MCF 10A (cell line): ENCODE results near the gene RNPS1. TPM values are rescaled to one million over a fixed set of nuclear protein-coding genes. Genes with fewer than 3 reads are reported as not detected.

ENCODE experiments used
- BruUV-seq: library from RNA; stranded (reverse); fragments of 400-500 nt; replicated peaks from 2 replicates; lab custom pipeline; 2021; lab: Mats Ljungman, UMichigan
- CTCF ChIA-PET: fragments of 300-600 bp; sonication (Branson Sonifier 250); formaldehyde crosslinking; extraction: SDS; loops from one replicate; lab custom pipeline; 2021; ENCODE audit warnings: antibody characterized with exemption, inconsistent platforms; lab: Yijun Ruan, JAX
- POLR2A ChIA-PET: fragments of 300-600, 350-650 bp; sonication (Branson Sonifier 250); formaldehyde crosslinking; extraction: SDS; loops from one replicate; lab custom pipeline; 2020; ENCODE audit warnings: antibody characterized with exemption, inconsistent platforms; lab: Yijun Ruan, JAX
- DNase-seq: peaks from one replicate; pipeline ENCODE4 v3.0.0-alpha.2; 2018; ENCODE audit not compliant: unreplicated experiment
- H3K27ac Mint-ChIP-seq: one replicate; pipeline ENCODE4 v1.8.0; 2022; ENCODE audit warnings: mild to moderate bottlenecking, low read depth, mixed read lengths; ENCODE audit not compliant: unreplicated experiment
- H3K27me3 Mint-ChIP-seq: one replicate; pipeline ENCODE4 v1.8.0; 2022; ENCODE audit warnings: mixed read lengths; ENCODE audit not compliant: insufficient read depth, unreplicated experiment
- H3K36me3 Mint-ChIP-seq: one replicate; pipeline ENCODE4 v1.8.0; 2022; ENCODE audit warnings: mild to moderate bottlenecking, moderate library complexity, mixed read lengths; ENCODE audit not compliant: insufficient read depth, unreplicated experiment
- H3K4me1 Mint-ChIP-seq: one replicate; pipeline ENCODE4 v1.8.0; 2022; ENCODE audit warnings: mixed read lengths; ENCODE audit not compliant: insufficient read depth, unreplicated experiment
- H3K4me3 Mint-ChIP-seq: one replicate; pipeline ENCODE4 v1.8.0; 2022; ENCODE audit warnings: mild to moderate bottlenecking, moderate library complexity, mixed read lengths; ENCODE audit not compliant: unreplicated experiment
- H3K9me3 Mint-ChIP-seq: one replicate; pipeline ENCODE4 v1.8.0; 2022; ENCODE audit warnings: mixed read lengths; ENCODE audit not compliant: unreplicated experiment
- CTCF ChIP-seq: fragments of 200-600 bp; IDR thresholded peaks from one replicate; pipeline ENCODE4 v1.8.0; 2022; ENCODE audit warnings: antibody characterized with exemption, mild to moderate bottlenecking; ENCODE audit not compliant: unreplicated experiment
- intact Hi-C: fragments of 100-400 bp; cut with micrococcal nuclease; formaldehyde crosslinking; loops from 2 replicates; pipeline ENCODE4 v1.14.1; 2022
- total RNA-seq: library from RNA; stranded (reverse); gene quantifications from 2 replicates; pipeline ENCODE4 v1.2.3, GENCODE V29; 2022

RNPS1 gene
- total RNA-seq, 1 experiment from 2014 or later: 245 TPM

- H3K27me3 Mint-ChIP-seq: no peaks in the 10 kb centered on the region
- no peaks in the 10 kb centered on the region for H3K9me3 Mint-ChIP-seq
- intact Hi-C loops: no loop called here
- H3K27ac Mint-ChIP-seq: no peak overlapping the region
- ChIA-PET CTCF (no interaction called here), POLR2A (no interaction called here)
- H3K36me3 Mint-ChIP-seq: no peaks in the 10 kb centered on the region
- BruUV-seq: no TSS peak
- no peak for DNase-seq
- no peak for TF ChIP-seq CTCF
- H3K4me3 Mint-ChIP-seq: no peak overlapping the region
- H3K4me1 Mint-ChIP-seq: no peaks in the 10 kb centered on the region
Observed at GRCh38 chr16:2299915-2300192, 31.9 kb upstream of the RNPS1 start.

- H3K4me1 Mint-ChIP-seq: no peaks in the 10 kb centered on the region
- no peaks in the 10 kb centered on the region for H3K9me3 Mint-ChIP-seq
- H3K27ac Mint-ChIP-seq: no peak overlapping the region
Observed at GRCh38 chr16:2299121-2299914, 31.4 kb upstream of the RNPS1 start.

GRCh38 chr16:2298621-2299020 is 30.7 kb upstream of the RNPS1 start:
- Mint-ChIP-seq H3K27me3 (no peaks in the 10 kb centered on the region), H3K4me3 (no peak overlapping the region), H3K4me1 (no peaks in the 10 kb centered on the region), H3K36me3 (no peaks in the 10 kb centered on the region), H3K27ac (no peak overlapping the region), H3K9me3 (no peaks in the 10 kb centered on the region)
- DNase-seq: no peak
- intact Hi-C loops: no loop called here
- no TSS peak for BruUV-seq
- ChIA-PET CTCF (no interaction called here), POLR2A (no interaction called here)
- TF ChIP-seq CTCF: no peak

More at GRCh38 chr16:2299121-2299914, 31.4 kb upstream of the RNPS1 start:
- Mint-ChIP-seq H3K27me3 (no peaks in the 10 kb centered on the region), H3K4me3 (no peak overlapping the region), H3K36me3 (no peaks in the 10 kb centered on the region)
- ChIA-PET CTCF (no interaction called here), POLR2A (no interaction called here)
- no TSS peak for BruUV-seq
- no peak for DNase-seq
- no peak for TF ChIP-seq CTCF
- intact Hi-C loops: no loop called here

- Mint-ChIP-seq H3K27me3 (no peaks in the 10 kb centered on the region), H3K9me3 (no peaks in the 10 kb centered on the region), H3K4me3 (no peak overlapping the region), H3K36me3 (no peaks in the 10 kb centered on the region), H3K4me1 (no peaks in the 10 kb centered on the region), H3K27ac (no peak overlapping the region)
- intact Hi-C loops: no loop called here
- DNase-seq: no peak
- CTCF ChIA-PET: interaction anchor here (0.6 to 1.7 kb wide), 2 partner anchors 105 to 204 kb away, joined by 3 to 4 read pairs; no protein-coding TSS in a partner anchor
- TF ChIP-seq CTCF: no peak
- BruUV-seq: no TSS peak
- POLR2A ChIA-PET: no interaction called here
Observed at GRCh38 chr16:2297506-2297860, 29.6 kb upstream of the RNPS1 start.
